Activated CD8-positive, alpha-beta memory T cell treated with anti-CD3 and anti-CD28 coated beads for 48 hours (primary cell): Measurements from ENCODE around the gene RASL11A.
"Not testable (repeated sequence)": the region's sequence is repeated elsewhere in the genome, so short reads cannot be mapped to it uniquely, and the experiment has no call there.

Experiments used
- DNase-seq, 3 experiments: peaks; one replicate each; pipeline ENCODE4 v3.0.0-alpha.2; 2020; ENCODE audit warnings: low read depth in 2 of 3, low spot score in 2 of 3

RASL11A gene

GRCh38 chr13:27298849-27299248, 28.2 kb downstream of the RASL11A start:
- no peak for DNase-seq

DNA sequence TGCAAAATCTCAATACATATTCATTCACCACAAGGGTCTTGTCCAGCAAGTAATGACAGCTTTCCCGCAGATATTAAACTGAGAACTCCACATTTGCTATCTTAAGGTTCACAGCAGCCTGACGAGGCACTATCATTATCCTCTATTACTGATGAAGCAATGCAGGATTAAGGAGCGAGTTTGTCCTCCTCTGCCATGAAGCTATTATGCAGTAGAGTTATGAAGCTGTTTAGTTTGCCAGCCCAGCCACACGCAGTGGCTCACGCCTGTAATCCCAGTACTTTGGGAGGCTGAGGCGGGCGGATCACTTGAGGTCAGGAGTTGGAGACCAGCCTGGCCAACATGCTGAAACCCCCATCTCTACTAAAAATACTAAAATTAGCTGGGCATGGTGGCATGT, 29.8 kb downstream of the RASL11A start:
- DNase-seq = not testable (repeated sequence)

DNA sequence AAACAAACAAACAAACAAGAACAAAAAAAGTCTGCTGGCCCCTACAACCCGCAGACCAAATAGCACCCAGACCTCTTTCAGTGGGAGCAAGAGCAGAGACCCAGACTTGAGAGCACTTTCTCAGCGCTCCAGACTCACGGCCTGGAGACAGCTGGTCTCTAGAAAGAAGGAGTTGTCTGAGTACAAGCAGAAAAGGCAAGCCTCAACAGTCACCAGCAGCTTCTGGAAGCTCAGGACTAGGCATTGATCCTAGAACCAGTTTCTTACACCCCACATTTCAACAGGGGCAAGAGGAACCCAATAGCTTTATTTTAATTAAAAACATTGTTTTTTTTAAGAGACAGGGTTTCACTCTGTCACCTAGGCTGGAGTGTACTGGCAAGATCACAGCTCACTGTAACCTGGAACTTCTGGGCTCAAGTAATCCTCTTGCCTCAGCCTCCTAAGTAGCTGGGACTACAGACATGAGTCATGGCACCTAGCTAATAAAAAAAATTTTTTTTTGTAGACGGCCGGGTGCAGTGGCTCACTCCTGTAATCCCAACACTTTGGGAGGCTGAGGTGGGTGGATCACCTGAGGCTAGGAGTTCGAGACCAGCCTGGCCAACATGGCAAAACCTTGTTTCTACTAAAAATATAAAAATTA, 30.4 kb downstream of the RASL11A start:
- DNase-seq = no peak

- DNase-seq = no peak
These were observed 32.1 kb downstream of the RASL11A start for GRCh38 chr13:27302643-27303262.

GRCh38 chr13:27304099-27304498, 33.5 kb downstream of the RASL11A start:
- DNase-seq = no peak

- no peak for DNase-seq
These were observed 34.0 kb downstream of the RASL11A start for GRCh38 chr13:27304611-27305010.

- no peak for DNase-seq
These were observed 35.7 kb downstream of the RASL11A start for GRCh38 chr13:27306364-27306763.

DNA sequence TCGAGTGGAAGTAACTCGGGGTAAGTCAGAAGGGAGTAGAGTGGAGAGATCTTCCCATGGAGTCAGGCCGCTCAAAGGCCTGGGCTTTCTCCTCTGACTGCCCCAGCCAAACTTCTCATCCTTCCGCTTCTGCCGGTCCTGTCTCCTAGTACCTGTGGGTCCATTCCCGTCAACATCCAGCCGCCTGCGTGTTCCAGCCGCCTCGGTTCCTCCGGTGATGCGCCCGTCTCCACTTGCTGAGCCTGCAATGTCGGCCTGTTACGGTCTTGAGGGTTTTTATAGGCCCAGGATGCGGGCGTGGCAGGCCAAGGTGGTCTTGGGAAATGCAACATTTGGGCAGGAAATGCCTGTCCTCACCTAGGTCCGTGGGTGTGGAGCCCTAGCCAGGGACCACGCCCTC, 38.3 kb downstream of the RASL11A start:
- DNase-seq = no peak

DNA sequence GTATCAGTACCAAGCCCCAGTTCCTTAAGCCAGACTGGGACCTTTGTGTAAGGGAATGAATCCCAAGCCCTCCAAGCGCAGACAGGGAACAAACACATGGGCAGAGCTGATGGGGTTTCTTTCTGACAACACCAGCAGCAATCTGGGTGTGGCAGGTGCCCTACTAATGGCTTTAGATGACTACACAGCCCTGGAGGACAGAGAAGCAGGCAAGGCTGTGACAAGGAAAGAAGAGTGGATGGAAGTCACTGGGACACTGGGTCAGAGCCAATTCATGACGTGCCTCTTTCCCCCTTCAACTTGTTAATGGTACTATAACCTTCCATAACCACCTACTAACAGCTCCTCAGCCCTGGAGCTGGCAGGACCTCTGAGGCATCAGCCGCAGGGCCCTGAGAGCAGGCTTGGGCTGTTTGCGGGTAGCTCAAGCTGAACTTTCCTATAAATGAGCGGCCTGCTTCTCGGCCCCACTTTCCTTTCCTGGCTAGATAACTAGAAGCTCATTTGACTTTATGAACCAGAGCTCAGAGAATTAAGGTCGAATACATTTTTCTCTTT, 38.9 kb downstream of the RASL11A start:
- no peak for DNase-seq

DNA sequence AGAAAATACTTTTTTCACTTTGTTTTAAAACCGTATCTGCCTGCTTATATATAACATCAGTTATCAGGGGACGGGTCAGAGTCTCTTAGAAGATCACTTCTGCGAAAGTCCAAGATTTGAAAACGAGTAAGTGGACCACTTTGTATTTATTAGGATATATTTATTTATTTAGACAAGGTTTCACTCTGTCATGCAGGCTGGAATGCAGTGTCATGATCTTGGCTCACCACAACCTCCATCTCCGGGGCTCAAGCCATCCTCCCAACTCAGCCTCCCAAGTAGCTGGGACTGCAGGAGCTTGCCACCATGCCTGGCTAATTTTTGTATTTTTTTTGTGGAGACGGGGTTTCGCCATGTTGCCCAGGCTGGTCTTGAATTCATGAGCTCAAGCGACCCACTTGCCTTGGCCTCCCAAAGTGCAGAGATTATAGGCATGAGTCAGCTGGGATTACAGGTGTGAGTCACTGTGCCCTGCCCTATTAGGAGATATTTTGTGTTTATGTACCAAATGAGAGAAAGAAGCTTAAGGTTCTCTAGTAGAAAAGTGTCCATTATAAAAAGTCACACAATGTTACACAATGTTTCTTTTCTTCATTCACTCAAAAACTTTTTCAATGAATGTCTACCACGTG, 39.5 kb downstream of the RASL11A start:
- DNase-seq = no peak

DNA sequence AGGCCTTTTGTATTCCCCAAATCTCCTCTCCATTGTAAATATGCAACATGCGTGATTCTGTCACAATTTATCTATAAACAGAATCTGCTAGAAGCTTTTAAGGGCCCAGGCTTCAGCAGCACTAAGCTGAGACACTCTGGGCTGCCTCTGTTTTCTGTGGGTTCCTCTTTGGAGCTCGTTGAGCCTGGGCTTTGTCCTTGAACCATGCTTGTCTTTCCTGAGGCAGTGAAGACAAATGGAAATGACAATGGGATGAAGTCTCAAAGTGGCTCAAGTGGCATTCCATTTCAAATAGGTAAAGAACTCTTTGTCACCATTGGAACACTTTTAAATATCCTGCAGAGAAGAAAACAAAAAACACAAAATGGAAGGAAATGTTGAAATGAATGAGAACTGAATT, 40.3 kb downstream of the RASL11A start:
- no peak for DNase-seq

DNA sequence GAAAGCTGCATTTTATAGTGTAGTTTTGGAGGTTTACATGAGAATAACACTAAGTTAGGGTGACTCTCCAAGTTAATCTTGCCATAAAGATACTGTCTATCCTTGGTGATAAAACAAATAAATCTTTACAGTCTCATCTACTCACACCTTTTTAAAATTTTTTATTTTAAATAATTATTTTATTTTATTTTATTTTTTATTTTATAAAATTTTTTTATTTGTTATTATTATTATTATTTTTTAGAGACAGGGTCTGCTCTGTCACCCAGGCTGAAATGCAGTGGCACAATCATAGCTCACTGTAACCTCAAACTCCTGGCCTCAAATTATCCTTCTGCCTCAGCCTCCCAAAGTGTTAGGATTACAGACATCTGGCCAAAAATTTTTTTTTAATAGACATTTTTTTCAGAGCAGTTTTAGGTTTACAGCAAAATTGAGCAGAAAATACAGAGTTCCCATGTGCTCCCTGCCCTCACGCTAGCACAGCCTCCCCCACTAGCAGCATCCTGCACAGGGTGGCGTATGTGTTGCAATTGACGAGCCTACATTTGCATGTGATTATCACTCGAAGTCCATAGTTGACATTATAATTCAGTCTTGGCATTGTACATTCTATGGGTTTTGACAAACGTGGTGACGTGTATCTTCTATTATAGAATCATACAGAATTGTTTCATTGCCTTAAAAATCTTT, 41.0 kb downstream of the RASL11A start:
- DNase-seq = no peak

DNA sequence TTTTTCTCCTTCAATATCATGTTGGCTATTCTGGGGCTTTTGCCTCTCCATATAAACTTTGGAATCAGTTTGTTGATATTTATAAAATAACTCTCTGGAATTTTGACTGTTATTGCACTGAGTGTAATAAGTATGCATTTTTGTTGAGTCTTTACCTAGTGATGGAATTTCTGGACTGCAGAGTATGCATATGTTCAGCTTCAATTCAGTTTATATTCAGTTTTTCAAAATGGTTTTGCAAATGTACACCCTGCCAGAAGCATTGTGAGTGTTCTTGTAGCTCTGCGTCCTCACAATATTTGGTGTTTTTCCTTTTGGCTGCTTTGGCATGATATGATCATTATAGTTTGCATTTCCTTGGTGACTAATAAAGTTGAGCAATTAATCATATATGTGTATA, 43.1 kb downstream of the RASL11A start:
- no peak for DNase-seq

- DNase-seq = no peak
These were observed 48.8 kb downstream of the RASL11A start for GRCh38 chr13:27319404-27319803.

DNA sequence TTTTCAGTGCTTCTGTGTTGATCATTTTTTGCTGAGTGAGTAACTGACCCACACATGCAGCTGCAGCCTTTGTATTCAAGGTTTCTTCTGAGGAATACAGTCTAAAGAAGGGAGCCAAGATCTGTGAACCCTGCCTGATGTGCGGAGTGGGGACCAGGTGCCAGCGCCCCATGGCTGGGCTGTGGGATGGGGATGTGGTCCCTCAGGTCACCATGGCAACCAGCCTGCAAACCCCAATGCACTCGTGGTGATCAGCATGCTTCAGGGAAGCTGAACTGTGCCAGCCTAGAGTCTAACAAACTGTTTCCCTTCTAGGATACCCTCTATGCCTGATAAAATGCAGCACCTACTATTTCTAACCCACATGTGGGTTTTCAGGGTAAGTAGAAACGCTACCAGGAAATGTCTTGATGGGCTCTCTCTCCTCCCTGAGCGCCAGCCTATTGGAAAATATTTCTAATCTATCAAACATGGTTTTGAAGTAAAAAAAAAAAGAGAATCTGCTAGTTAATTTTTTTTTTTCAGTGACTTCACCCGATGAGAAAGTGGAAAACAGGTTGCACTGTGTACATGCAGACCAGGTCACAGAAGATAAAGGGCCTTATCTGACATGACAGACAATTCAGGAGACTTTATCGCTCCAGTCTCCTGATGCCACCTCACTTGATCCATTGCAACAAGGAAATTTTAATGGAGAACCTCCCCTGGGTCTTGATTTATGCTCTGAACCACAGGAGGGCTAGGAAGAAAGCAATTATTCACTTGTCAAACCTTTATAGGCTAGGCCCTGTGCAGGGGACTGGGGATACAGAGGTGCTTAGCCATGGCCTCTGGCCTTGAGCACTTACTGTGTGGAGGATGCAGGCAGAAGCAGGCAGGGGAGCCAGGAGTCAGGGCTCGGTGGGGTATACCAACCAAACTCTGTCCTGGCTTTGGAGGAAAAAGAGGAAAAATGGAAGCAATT, 51.1 kb downstream of the RASL11A start:
- no peak for DNase-seq

- DNase-seq = not testable (repeated sequence)
These were observed 51.8 kb downstream of the RASL11A start for GRCh38 chr13:27322443-27322842.
